B cell (primary cell): ENCODE data around the gene KIF7.

Source experiments
- CTCF ChIP-seq: fragments of 200-600 bp; IDR thresholded peaks from one replicate; pipeline ENCODE4 v1.8.0; 2022; ENCODE audit warnings: antibody characterized with exemption, mild to moderate bottlenecking
- EZH2 ChIP-seq: IDR thresholded peaks from 2 replicates; pipeline ENCODE4 v1.6.1; 2012; ENCODE audit warnings: borderline replicate concordance, low read depth, mild to moderate bottlenecking, moderate library complexity, low read length; ENCODE audit not compliant: insufficient read depth, poor library complexity, severe bottlenecking

GRCh38 chr15:89670971-89671560, 15.8 kb upstream of the KIF7 start:
- TF ChIP-seq CTCF (no peak), EZH2 (no peak)
